Measurements from ENCODE around the gene SPRYD3.

DNA sequence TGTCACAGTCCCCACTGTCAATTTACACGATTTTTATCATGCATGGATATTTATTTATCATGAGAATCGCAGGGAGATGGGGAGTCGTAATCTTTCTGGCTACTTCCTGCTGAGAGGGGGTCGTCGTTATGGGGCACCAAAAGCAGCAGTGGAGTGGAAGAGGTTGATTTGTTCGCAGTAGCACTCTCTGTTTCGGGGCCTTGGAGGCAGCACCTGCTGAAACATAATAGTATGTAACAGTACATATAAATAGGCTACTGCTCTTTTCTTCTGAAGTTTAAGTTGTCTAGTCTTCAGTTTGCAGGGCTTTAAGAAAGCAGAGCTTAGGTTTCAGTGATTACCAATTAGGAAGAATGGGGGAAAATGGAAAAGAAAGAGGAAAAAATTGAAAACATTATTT lies 27.9 kb upstream of the SPRYD3 start:
- no peak for TF ChIP-seq EZH2phosphoT487 (conservative IDR thresholded peaks at IDR 0.05; ENCODE audit: low read length)
- TF ChIP-seq, protein P1, sequence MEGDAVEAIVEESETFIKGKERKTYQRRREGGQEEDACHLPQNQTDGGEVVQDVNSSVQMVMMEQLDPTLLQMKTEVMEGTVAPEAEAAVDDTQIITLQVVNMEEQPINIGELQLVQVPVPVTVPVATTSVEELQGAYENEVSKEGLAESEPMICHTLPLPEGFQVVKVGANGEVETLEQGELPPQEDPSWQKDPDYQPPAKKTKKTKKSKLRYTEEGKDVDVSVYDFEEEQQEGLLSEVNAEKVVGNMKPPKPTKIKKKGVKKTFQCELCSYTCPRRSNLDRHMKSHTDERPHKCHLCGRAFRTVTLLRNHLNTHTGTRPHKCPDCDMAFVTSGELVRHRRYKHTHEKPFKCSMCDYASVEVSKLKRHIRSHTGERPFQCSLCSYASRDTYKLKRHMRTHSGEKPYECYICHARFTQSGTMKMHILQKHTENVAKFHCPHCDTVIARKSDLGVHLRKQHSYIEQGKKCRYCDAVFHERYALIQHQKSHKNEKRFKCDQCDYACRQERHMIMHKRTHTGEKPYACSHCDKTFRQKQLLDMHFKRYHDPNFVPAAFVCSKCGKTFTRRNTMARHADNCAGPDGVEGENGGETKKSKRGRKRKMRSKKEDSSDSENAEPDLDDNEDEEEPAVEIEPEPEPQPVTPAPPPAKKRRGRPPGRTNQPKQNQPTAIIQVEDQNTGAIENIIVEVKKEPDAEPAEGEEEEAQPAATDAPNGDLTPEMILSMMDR (IDR thresholded peaks at IDR 0.05; ENCODE audit: insufficient read depth, low read length, poor library complexity, severe bottlenecking) = no peak
